ENCODE results near the gene PIGR. TPM values are rescaled to one million over a fixed set of nuclear protein-coding genes. Genes with fewer than 3 reads are reported as not detected.

PIGR gene
- total and polyA plus RNA-seq, 10 of the 15 experiments (the other 5 are each of a cell fraction or from before 2014, with no cell fraction given) = 0.96 to 7.6 (median 1.8) TPM

GRCh38 chr1:206955476-206956451, 9.5 kb upstream of the PIGR start (continued):
- TF ChIP-seq RELB (IDR thresholded peaks at IDR 0.05; ENCODE audit: low read depth) (peak; percentile 61; the same call in 1 of the 2 replicates), RAD21 (IDR thresholded peaks at IDR 0.05; ENCODE audit: insufficient read depth, low read depth, low read length) (0 out of 2 replicates have a peak, but pooled peaks have one; percentile 2), CEBPB (IDR thresholded peaks at IDR 0.05; ENCODE audit: borderline replicate concordance in 1 of 2, low read depth in 2 of 2, low read length in 2 of 2) (no peak), EGR1 (IDR thresholded peaks at IDR 0.05; ENCODE audit: borderline replicate concordance in 1 of 2, low read depth in 2 of 2, low read length in 2 of 2) (no peak), HDGF (IDR thresholded peaks at IDR 0.05) (no peak), MLLT1 (IDR thresholded peaks at IDR 0.05) (peak; percentile 45; the same call in 1 of the 2 replicates), FOXM1 (IDR thresholded peaks at IDR 0.05; ENCODE audit: low read depth, low read length) (no peak; the same call in 1 of the 2 replicates), IKZF2 (IDR thresholded peaks at IDR 0.05) (peak; percentile 49 to 57; a peak in 3 of 4 replicates), RAD51 (IDR thresholded peaks at IDR 0.05) (peak; percentile 67; the same call in 1 of the 2 replicates), POU2F2 (IDR thresholded peaks at IDR 0.05; ENCODE audit: borderline replicate concordance, low read depth, low read length) (no peak), EZH2 (IDR thresholded peaks at IDR 0.05; ENCODE audit: borderline replicate concordance, control insufficient read depth, low read depth, low read length) (no peak), TAF1 (IDR thresholded peaks at IDR 0.05; ENCODE audit: borderline replicate concordance, low read depth, low read length) (no peak), BCL3 (IDR thresholded peaks at IDR 0.05; ENCODE audit: borderline replicate concordance, insufficient read depth, low read depth, low read length, poor library complexity, severe bottlenecking) (peak; percentile 77), CREM (IDR thresholded peaks at IDR 0.05; ENCODE audit: low read depth) (peak; percentile 52; the same call in 1 of the 2 replicates), MXI1 (IDR thresholded peaks at IDR 0.05; ENCODE audit: low read depth, low read length) (no peak), RELA (IDR thresholded peaks at IDR 0.05; ENCODE audit: borderline replicate concordance, partially characterized antibody) (peak; percentile 65), JUNB (IDR thresholded peaks at IDR 0.05) (no peak), ZBED1 (IDR thresholded peaks at IDR 0.05; ENCODE audit: borderline replicate concordance) (0 out of 2 replicates have a peak, but pooled peaks have one; percentile 54), ZBTB40 (IDR thresholded peaks at IDR 0.05; ENCODE audit: borderline replicate concordance) (no peak)
